ENCODE results near the gene OLFML2A.

DNA sequence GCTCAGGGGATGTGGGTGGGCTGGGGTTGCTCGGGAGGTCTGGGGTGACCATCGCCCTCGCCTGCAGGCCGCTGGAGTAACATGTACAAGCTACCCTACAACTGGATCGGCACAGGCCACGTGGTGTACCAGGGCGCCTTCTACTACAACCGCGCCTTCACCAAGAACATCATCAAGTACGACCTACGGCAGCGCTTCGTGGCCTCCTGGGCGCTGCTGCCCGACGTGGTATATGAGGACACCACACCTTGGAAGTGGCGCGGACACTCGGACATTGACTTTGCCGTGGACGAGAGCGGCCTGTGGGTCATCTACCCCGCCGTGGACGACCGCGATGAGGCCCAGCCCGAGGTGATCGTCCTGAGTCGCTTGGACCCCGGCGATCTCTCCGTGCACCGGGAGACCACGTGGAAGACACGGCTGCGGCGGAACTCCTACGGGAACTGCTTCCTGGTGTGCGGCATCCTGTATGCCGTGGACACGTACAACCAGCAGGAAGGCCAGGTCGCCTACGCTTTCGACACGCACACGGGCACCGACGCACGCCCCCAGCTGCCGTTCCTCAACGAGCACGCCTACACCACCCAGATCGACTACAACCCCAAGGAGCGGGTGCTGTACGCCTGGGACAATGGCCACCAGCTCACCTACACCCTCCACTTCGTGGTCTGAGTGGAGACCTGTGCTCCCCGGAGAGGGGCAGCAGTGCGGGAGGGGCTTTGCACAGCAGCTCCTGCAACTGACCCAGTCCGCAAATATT, 33.0 kb downstream of the OLFML2A start:
- TF ChIP-seq KLF11 (CRISPR knock-in tag; IDR thresholded peaks at IDR 0.05) (no peak), POLR2AphosphoS5 (IDR thresholded peaks at IDR 0.05; ENCODE audit: low read depth, low read length) (no peak)

Data from HepG2 (cell line).